ENCODE data around the gene KTN1.

KTN1 gene

GRCh38 chr14:55715889-55716288 is 135.9 kb downstream of the KTN1 start:
- no peak for DNase-seq (ENCODE audit: low read depth in 3 of 3)

- DNase-seq (ENCODE audit: low read depth in 3 of 3), result no peak
These were observed 137.6 kb downstream of the KTN1 start for GRCh38 chr14:55717621-55718020.

- DNase-seq (ENCODE audit: low read depth in 3 of 3), result no peak
These were observed 138.5 kb downstream of the KTN1 start for GRCh38 chr14:55718551-55718950.

DNA sequence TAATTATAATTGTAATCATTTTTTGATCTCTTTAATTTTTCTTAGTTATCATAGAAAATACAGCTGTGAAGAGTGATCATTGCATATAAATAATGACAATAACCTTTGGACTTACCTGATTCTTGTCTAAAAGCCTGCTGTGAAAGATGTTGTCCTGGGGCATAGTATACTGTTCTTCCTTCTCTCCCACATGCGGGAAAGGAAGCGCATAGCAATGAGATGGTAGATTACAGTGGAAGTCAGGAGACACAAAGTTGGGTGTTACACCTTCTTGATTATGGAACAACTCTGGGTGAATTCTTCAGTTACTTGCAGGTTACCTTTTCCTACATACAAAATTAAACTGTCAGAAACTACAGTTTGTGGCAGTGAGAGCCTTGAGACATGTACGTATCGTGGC is 140.8 kb downstream of the KTN1 start:
- no peak for DNase-seq (ENCODE audit: low read depth in 3 of 3)

DNA sequence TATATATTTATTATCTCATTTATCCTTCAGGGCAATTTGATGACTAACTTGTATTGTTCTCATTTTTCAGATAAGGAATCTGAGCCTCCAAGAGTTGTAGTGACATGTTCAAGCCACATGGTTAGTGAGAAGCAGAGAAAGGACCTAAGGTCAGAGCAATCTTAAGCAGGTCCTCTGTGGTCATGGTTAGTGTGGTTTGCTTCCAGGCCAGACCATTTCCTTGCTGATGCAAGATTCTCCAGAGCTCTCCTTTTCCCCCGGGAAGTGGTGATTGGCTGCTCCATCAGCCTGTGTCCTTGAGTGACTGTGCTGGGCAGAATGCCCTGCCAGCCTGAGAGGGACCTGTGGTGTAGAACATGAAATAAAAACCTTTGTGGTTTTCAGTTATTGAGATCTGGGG is 141.3 kb downstream of the KTN1 start:
- no peak for DNase-seq (ENCODE audit: low read depth in 3 of 3)

GRCh38 chr14:55722054-55722453 is 142.0 kb downstream of the KTN1 start:
- no peak for DNase-seq (ENCODE audit: low read depth in 3 of 3)

DNA sequence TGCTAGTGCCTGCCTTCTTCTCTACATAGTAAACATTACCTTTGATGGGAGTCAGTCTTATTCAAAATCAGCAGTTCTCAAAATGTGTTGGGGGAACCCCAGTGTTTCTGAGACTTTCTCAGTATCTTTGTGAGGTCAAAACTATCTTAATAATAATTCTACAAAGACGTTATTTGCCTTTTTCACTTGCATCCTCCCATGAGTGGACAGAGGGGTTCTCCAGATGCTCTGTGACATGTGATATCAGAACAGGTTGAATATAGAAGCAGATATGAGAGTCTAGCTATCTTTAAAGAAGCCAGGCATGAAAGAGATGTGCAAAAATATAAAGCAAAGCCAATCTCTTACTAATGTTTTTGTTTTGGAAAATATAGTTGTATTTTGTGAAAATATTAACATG is 144.7 kb downstream of the KTN1 start:
- no peak for DNase-seq (ENCODE audit: low read depth in 3 of 3)

DNA sequence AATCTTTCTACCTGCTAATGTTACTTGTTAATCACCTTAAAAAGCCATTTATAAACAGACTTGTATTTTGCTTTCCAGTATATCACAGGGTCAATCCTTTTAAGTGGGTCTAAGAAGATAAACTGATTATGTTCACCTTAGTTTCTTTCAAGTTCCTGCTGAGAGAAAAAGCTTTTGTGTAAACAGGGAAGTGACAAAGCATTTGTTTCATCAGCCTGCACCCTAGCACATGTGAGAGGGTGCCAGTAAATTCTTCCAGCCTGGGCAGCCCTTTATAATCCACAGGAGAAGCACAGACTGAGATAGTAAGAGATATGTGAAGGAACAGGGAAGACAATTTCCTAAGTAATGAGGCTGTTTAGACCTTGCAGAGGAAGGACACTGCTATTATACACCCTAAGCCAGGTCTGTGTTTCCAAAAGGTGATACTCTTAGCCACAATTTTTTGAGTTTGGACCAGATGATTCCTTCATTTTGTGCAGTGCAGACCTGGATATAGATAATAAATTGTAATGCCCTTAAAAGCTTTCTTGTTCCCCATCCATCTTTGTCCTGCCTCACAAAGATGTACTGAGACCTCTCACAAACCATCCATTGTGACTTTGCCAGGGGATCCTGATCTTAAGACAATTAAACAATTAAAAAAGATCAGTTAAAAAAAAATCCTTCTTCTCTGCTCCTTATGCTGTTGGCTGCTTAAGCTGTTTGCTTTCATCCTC is 150.7 kb downstream of the KTN1 start:
- DNase-seq (ENCODE audit: low read depth in 3 of 3), result no peak

GRCh38 chr14:55731311-55731872 is 151.4 kb downstream of the KTN1 start:
- no peak for DNase-seq (ENCODE audit: low read depth in 3 of 3)

GRCh38 chr14:55731881-55732498 is 152.0 kb downstream of the KTN1 start:
- peak; percentile 3 to 33 (median 11) for DNase-seq (ENCODE audit: low read depth in 3 of 3)

- DNase-seq (ENCODE audit: low read depth in 3 of 3), result no peak
These were observed 153.6 kb downstream of the KTN1 start for GRCh38 chr14:55733599-55733998.
